Stimulated activated CD8-positive, alpha-beta memory T cell treated with anti-CD3 and anti-CD28 coated beads, Interleukin-2, amount 100 ng/mL, for 48 hours (primary cell): ENCODE results near the gene TBC1D3.
"Not testable (repeated sequence)": the region's sequence is repeated elsewhere in the genome, so short reads cannot be mapped to it uniquely, and the experiment has no call there.

Source experiments
- DNase-seq, 2 donors: peaks; one replicate each; pipeline ENCODE4 v3.0.0-alpha.2; 2020; ENCODE audit warnings: low read depth in 2 of 2

The TBC1D3 gene

DNA sequence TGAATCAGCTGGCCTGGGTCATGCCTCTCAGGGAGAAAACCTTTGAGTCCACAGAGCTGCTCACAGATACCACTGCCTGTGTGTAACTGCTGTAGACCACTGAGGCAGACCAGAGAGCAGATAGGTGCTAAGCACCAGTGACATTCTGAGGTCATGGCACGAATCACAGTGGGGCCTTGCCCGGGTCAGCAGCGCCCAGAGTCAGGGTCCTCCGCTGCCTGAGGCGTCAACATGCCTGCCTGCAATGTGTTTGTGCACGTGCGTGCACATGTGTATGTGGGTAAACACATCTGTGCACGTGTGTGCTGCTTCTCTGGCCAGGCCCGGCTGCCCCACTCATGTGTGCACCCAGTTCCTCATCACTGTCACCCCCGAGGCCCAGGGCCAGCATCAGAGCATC, at the start of gene TBC1D3:
TBC1D3 (minus strand) TSS at position 101 of the 400 bp plus-strand sequence. CDS start 1,526 bp downstream, outside the sequence.
- not testable (repeated sequence) for DNase-seq

DNA sequence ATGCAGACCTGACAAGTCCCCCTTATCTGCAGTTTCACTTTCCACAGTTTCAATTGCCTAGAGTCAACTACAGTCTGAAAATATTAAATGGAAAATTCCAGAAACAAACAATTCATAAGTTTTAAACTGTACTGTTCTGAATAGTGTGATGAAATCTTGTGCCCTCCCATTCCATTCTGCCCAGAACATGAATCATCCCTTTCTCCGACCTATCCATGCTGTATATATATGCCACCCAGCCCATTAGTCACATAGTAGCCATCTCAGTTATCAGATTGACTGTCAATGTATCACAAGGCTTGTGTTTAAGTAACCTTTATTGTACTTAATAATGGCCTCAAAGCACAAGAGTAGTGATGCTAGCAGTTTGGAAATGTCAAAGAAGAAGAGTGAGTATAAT, 40.4 kb upstream of the TBC1D3 start:
- DNase-seq: not testable (repeated sequence)

DNA sequence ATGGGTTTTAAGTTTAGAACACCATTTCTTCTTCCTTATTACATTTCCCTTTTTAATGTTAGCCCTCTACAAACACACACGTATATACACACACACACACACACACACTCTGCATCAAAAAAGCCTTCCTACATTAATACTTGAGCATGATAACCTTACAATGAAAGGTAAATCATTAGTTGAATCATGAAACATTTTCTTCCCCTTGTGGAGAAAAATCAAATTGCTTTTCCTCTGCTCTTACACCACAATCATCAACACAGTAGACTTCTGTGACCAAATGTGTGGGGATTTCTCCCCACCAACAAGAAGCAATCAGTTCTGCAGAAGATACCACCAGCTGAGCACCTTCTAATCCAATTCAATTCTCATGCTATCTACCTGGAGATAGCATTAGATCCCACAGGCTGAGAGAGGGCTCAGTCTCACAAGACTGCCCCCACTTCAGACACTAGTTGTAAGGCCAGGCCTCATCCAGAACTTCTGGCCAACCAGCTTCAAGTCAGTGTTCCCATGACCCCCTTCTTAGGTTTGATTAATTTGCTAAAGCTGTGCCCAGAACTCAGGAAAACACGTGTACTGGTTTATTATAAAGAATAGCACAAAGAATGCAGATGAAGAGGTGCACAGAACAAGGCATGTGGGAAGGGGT, 33.6 kb upstream of the TBC1D3 start:
- not testable (repeated sequence) for DNase-seq

DNA sequence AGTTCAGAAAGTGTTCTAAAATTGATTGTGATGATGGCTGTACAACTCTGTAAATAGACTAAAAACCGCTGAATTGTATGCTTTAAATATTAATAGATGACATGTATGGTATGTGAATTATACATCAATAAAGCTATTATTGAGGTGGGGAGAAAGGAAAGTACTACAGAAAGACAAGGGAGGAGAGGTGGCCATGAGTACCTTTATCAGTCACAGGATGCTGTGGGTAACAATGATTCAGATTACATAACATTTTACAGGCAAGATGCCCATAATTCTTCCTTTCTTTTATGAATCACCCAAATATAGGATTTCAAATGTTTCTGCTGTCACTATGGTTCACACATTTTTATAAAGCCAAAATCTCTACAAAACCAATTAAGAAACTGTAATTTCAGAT, 28.5 kb upstream of the TBC1D3 start:
- not testable (repeated sequence) for DNase-seq

DNA sequence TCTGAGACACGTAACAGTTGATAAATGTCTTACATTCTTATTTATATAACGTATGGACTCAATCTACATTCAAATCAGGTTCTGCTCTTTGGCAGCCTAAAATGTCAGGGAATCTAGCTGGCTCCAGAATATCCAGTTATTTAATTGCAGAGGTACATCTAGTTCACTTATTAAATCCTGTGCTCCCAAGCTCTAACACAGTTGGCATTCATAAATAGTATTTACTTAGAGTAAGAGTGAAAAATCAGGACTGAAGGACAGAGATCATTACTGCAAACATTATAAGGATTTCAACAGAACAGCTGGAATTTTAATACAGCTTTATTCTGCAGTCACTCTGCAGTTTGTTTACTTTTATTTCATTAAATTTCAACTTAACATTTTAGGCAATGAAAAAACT, 7.9 kb upstream of the TBC1D3 start:
- not testable (repeated sequence) for DNase-seq

DNA sequence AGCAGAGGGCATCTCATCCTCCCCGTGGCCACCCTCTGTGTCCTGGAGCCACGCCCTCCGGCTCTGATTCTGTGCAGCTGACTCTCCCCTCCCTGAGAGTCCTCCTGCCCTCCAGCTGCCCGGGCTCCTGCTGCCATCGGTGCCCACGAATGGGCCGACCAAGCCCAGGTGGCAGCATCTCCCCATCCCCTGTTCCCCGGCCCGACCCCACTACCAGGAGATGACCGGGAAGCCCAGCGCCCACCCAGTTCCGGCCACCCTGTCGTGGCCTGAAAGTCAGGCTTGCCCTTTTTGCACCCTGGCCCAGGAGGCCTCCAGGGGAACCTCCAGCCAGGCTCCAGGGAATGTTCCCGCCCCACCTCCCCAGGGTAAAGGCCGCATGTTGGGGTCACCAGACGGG, 57.5 kb downstream of the TBC1D3 start:
- DNase-seq: not testable (repeated sequence)
